Thyroid gland (tissue), 4 donors: ENCODE measurements around the gene FOXN1. TPM values are rescaled to one million over a fixed set of nuclear protein-coding genes. Genes with fewer than 3 reads are reported as not detected.

Source experiments
- DNase-seq, 2 donors: peaks; one replicate each; pipeline ENCODE4 v3.0.0-alpha.2; 2019
- H3K27ac ChIP-seq, 3 donors: fragments of 200-600 bp; sonication (generic); 1 replicate in 2 of 3; 2 replicates in 1 of 3; pipeline ENCODE4 v1.5.1; 2016 to 2019; ENCODE audit warnings: mild to moderate bottlenecking in 1 of 3, moderate library complexity in 1 of 3
- H3K27me3 ChIP-seq: fragments of 200-600 bp; sonication (generic); one replicate; pipeline ENCODE4 v1.5.1; 2019
- H3K36me3 ChIP-seq, 2 donors: fragments of 200-600 bp; sonication (generic); one replicate each; pipeline ENCODE4 v1.5.1; 2016 to 2019
- H3K4me1 ChIP-seq, 2 donors: fragments of 200-600 bp; sonication (generic); one replicate each; pipeline ENCODE4 v1.5.1; 2017 to 2019
- H3K4me3 ChIP-seq, 3 donors: fragments of 200-600 bp; sonication (generic); replicated peaks in 1 of 3; 1 replicate in 2 of 3; 2 replicates in 1 of 3; pipeline ENCODE4 v1.5.1; 2016; ENCODE audit warnings: mild to moderate bottlenecking in 1 of 3
- H3K9me3 ChIP-seq: fragments of 200-600 bp; sonication (generic); one replicate; pipeline ENCODE4 v1.5.1; 2017
- CTCF ChIP-seq, 6 experiments: fragments of 200-600 bp in 3 of 6; fragments of 450-650 bp in 3 of 6; sonication (generic) in 3 of 6; IDR thresholded peaks; one replicate each; pipeline ENCODE4 v1.5.1; 2016 to 2019; ENCODE audit warnings: antibody characterized with exemption in 6 of 6, mild to moderate bottlenecking in 2 of 6, inconsistent platforms in 1 of 6, moderate library complexity in 1 of 6
- POLR2A ChIP-seq, 2 donors: fragments of 450-650 bp; IDR thresholded peaks; one replicate each; pipeline ENCODE4 v1.6.1; 2017; ENCODE audit warnings: antibody characterized with exemption in 2 of 2, mild to moderate bottlenecking in 2 of 2, moderate library complexity in 1 of 2
- WGBS, 2 donors: methylation state at CpG; one replicate each; pipeline ENCODE4 v1.1.5; 2017; 5-methylcytosine and 5-hydroxymethylcytosine counted together
- intact Hi-C: fragments of 100-400 bp; cut with DNase I; formaldehyde crosslinking; loops from one replicate; pipeline ENCODE4 v1.15.1; 2023
- total RNA-seq, 4 donors: library from RNA; depleted of rRNA; stranded (reverse); fragments of >200 nt; gene quantifications; one replicate each; pipeline ENCODE4 v1.2.3, GENCODE V29; 2016

FOXN1 gene
- total RNA-seq, 4 donors from 2014 or later: 0.34 TPM; not detected in 3

- H3K9me3 ChIP-seq: no peaks in the 10 kb centered on the region
- no peaks in the 10 kb centered on the region for H3K4me1 ChIP-seq
- H3K27ac ChIP-seq: no peak overlapping the region
- H3K27me3 ChIP-seq: no peaks in the 10 kb centered on the region
- no peak for DNase-seq
- TF ChIP-seq POLR2A (IDR thresholded peaks at IDR 0.05) (no peak), CTCF (IDR thresholded peaks at IDR 0.05) (no peak)
- WGBS, 2 donors: 83 to 90% methylated on average over 7 of the region's 7 CpGs
- no peaks in the 10 kb centered on the region for H3K36me3 ChIP-seq
- intact Hi-C loops: no loop called here
- no peak overlapping the region for H3K4me3 ChIP-seq
Observed at GRCh38 chr17:28470266-28470913, 35.8 kb upstream of the FOXN1 start.

DNA sequence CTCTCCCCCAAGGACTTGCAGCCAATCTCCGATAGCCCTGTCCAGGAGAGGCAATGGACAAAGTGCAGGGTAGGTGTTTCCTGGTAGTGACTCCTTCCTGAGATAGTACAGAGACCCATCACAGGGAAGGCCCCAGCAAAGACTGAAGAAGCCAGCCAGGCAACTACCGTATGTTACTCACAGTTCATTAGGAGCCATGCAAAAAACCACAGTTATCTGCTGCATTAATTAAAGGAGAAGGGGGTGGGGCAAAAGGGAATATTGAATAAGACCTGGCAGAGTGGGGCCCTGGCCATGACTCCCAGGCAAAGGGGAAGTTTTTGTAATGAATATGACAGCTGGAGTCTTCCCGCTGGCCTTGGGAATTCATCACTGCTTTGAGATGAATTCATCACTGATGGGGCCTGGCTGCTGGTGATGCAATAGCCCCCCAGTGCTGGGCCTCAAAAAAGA is 35.2 kb upstream of the FOXN1 start:
- H3K4me3 ChIP-seq: no peak overlapping the region
- 81 to 85% methylated on average over 3 of the region's 3 CpGs for WGBS, 2 donors
- no peaks in the 10 kb centered on the region for H3K36me3 ChIP-seq
- intact Hi-C loops: no loop called here
- H3K27ac ChIP-seq: no peak overlapping the region
- no peak for TF ChIP-seq CTCF (IDR thresholded peaks at IDR 0.05)
- TF ChIP-seq POLR2A (IDR thresholded peaks at IDR 0.05): no peak
- no peaks in the 10 kb centered on the region for H3K9me3 ChIP-seq
- H3K4me1 ChIP-seq: no peaks in the 10 kb centered on the region
- no peaks in the 10 kb centered on the region for H3K27me3 ChIP-seq
- no peak for DNase-seq

GRCh38 chr17:28471531-28472342 is 34.4 kb upstream of the FOXN1 start:
- Histone ChIP-seq H3K4me1 (no peaks in the 10 kb centered on the region), H3K27ac (no peak overlapping the region), H3K4me3 (no peak overlapping the region), H3K27me3 (no peaks in the 10 kb centered on the region), H3K36me3 (no peaks in the 10 kb centered on the region), H3K9me3 (no peaks in the 10 kb centered on the region)
- 77 to 83% methylated on average over 14 to 15 of the region's 15 CpGs for WGBS, 2 donors
- no peak for DNase-seq
- intact Hi-C loops: no loop called here
- TF ChIP-seq POLR2A (IDR thresholded peaks at IDR 0.05): no peak
- TF ChIP-seq CTCF (IDR thresholded peaks at IDR 0.05): no peak

DNA sequence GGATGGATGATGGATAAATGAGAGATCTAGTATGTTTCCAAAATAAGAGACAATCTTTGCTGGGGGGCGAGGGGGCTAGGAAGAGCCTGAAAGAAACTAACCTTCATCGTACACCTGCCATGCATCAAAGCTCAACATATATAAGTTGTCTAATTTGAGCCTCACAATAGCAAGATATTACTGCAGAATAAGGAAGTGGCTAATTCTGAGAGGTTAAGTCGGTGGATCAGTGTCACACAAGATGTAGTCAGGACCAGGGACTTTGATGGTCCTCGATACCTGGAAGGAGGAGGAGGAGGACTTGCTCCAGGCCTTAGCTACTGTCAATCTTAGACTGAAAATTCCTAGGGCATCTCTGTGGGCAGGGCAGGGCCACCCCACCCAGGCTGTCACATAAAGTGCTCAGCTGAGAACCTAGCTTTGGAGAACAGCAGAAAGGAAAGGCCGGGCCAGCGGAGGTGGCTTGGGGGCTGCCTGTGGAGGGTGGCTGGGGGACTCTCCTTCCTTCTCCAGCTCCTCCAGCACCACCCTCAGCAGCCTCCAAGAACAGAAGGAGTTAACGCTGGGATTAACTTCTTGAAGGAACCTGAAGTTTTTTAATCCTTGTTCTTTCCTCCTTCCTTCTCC is 33.2 kb upstream of the FOXN1 start:
- no peak overlapping the region for H3K4me3 ChIP-seq
- no peak overlapping the region for H3K27ac ChIP-seq
- H3K27me3 ChIP-seq: no peaks in the 10 kb centered on the region
- H3K36me3 ChIP-seq: no peaks in the 10 kb centered on the region
- intact Hi-C loops: no loop called here
- H3K9me3 ChIP-seq: no peaks in the 10 kb centered on the region
- DNase-seq: no peak
- TF ChIP-seq POLR2A (IDR thresholded peaks at IDR 0.05): no peak
- no peak for TF ChIP-seq CTCF (IDR thresholded peaks at IDR 0.05)
- no peaks in the 10 kb centered on the region for H3K4me1 ChIP-seq
- WGBS, 2 donors: 92 to 96% methylated on average over 7 of the region's 7 CpGs

GRCh38 chr17:28473542-28473941 is 32.6 kb upstream of the FOXN1 start, which contains the start of gene SLC13A2:
Gene SLC13A2, plus strand, starts transcription at chr17:28473644. Its CDS starts 69 bp downstream, at chr17:28473713.
- intact Hi-C loops: no loop called here
- no peaks in the 10 kb centered on the region for H3K27me3 ChIP-seq
- DNase-seq: no peak
- H3K9me3 ChIP-seq: no peaks in the 10 kb centered on the region
- 82% methylated on average over 4 to 5 of the region's 5 CpGs for whole genome bisulfite sequencing, 2 donors
- H3K36me3 ChIP-seq: no peaks in the 10 kb centered on the region
- no peak within 1 kb of the TSS for H3K4me3 ChIP-seq
- TF ChIP-seq CTCF (IDR thresholded peaks at IDR 0.05): no peak
- TF ChIP-seq POLR2A (IDR thresholded peaks at IDR 0.05): no peak
- H3K4me1 ChIP-seq: no peaks in the 10 kb centered on the region
- no peak within 1 kb of the TSS for H3K27ac ChIP-seq
